NCI-H1694 (cell line): ENCODE measurements around the gene KCNAB1.
"Not testable (repeated sequence)": the region's sequence is repeated elsewhere in the genome, so short reads cannot be mapped to it uniquely, and the experiment has no call there.

Source experiments
- DNase-seq: peaks from one replicate; lab custom pipeline; 2025; lab: John Stamatoyannopoulos, UW

KCNAB1 gene

DNA sequence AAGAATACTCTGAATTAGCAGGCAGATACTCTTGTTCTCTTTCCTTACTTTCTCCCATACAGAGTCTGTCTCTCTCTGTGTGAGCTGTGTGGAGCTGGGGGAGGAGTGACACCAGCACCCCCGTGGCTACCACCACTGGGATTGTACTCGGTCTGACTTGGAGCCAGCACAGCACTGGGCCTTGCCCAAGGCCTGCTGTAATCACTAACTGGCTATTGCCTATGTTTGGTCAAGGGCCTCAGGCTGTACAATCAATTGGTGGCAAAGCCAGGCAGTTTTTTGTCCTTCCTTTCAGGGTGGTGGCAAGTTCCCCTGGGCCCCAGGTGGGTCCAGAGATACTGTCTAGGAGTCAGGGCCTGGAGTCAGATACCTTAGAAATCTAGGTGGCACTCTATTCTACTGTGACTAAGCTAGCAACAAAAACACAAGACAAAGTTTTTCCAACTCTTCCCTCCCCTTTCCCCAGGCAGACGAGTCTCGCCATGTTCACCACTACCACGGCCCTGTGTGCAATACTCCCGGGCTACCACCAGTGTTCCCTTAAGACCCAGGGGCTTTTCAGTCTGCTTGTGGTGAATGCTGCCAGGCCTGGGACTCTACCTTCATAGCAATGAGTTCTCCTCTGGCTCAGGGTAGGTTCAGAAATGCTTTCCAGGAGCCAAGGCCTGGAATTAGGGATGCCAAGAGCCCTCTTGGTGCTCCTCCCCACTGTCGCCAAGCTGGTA lies 151.8 kb downstream of the KCNAB1 start:
- DNase-seq = no peak

- no peak for DNase-seq
These were observed 152.8 kb downstream of the KCNAB1 start for GRCh38 chr3:156273111-156273694.

DNA sequence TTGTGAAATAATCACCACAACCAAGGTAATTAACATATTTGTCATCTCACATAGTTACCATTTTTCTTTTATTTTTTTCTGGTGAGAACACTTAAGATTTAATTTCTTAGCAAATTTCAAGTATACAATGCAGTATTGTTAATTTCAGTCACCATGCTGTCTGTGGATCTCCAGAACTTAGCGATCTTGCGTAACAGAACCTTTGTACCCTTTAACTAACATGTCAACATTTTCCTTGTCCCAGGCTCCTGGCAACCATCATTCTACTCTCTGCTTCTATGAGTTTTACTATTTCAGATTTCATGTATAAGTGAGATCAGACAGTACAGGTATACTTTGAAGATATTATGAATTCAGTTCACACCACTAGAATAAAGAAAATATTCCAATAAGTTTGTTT lies 154.4 kb downstream of the KCNAB1 start:
- no peak for DNase-seq

DNA sequence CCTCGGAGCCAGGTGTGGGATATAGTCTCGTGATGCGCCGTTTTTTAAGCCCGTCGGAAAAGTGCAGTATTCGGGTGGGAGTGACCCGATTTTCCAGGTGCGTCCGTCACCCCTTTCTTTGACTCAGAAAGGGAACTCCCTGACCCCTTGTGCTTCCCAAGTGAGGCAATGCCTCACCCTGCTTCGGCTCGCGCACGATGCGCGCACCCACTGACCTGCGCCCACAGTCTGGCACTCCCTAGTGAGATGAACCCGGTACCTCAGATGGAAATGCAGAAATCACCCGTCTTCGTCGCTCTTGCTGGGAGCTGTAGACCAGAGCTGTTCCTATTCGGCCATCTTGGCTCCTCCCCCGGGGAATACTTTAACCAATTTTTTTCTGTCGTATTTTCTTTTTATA lies 164.3 kb downstream of the KCNAB1 start:
- DNase-seq = not testable (repeated sequence)

- DNase-seq = no peak
These were observed 165.2 kb downstream of the KCNAB1 start for GRCh38 chr3:156285626-156286025.

GRCh38 chr3:156290924-156291271 lies 170.5 kb downstream of the KCNAB1 start:
- no peak for DNase-seq

DNA sequence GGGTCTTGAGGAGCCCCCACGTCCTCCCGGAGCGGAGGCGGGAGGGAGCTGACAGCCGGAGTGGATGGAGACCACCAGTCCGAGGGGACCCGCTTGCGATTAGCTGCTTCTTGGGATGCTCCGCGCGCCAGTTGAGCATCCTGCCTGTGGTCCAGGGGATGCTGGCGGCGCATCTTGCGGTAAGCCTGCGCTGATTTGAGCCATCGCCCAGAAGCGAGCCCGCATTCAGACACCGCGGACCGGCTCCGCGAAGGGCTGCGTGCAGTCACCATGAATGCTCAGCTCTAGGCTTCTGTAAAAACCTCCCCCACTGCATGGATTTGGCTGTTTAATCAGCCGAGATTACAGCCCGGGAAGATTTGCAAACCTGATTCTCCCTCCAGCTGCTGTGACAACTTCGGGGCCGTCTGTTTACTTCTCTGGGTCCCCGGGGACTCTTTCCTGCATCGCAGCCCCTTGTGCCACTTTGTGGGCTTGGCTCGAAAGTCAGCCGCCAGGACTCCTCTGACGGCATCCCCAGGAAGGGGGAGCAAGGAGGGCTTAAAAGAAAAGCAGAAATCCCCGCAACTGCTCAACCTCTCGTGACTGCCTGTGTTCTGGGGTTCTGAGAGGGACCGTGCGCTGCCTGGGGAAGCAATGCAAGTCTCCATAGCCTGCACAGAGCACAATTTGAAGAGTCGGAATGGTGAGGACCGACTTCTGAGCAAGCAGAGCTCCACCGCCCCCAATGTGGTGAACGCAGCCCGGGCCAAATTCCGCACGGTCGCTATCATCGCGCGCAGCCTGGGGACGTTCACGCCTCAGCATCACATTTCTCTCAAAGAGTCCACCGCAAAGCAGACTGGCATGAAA lies 171.1 kb downstream of the KCNAB1 start:
- DNase-seq = peak; percentile 43

DNA sequence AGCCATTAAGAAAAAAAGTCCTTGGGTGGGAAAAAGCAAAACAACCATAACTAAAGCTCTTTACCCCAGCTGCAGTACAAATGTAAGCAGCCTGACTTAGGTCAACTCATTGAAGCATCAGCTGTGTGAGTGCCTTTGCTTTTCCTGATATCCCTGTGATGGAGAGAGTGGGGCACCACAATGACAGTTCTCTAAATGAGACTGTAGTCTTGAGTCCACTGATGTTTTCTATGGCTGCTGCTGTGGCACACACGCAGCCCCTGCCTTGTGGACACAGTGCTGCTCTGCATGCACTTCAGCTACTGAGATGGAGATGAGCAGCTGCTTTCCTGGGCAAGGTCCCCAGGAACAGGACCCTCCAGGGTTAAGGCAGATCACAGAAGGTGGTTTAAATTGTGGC lies 173.2 kb downstream of the KCNAB1 start:
- DNase-seq = no peak

DNA sequence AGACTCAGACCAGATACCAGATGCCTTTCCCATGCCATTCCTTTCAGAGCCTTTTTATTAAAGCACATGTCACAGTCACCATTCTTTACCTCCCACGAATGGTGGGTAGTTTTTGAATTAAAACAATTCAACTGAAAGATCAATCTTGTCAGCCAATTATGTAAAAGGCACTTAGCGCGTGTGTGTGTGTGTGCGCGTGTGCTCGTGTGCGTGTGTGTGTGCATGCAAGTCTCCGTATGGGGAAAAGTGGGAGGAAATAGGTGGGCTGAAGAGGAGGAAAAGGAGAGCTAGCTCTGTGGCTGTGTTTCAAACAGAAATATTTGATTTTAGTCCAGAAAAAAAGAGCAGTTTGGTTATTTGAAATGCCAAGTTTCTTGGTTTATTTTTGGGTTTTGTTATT lies 177.2 kb downstream of the KCNAB1 start:
- DNase-seq = no peak

GRCh38 chr3:156298014-156298413 lies 177.6 kb downstream of the KCNAB1 start:
- no peak for DNase-seq

- DNase-seq = no peak
These were observed 178.6 kb downstream of the KCNAB1 start for GRCh38 chr3:156298938-156299337.

DNA sequence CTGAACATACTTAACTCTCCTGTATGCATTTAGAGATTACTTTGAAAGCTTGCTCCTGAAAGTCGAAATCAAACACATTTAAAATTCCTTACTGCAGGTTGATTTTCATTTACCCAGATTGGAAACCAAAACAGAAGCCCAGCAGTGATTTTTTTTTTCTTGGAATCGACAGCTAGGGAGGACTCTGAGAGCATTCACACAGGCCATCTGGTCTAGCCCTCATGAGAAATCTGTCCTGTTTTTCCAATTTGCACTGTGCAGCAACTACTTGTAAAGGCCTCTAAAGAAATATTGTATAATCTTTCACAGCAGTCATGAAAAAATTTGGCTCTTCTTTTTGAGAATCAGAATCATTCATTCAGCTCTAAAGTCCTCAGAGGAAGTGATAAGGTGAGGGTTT lies 179.2 kb downstream of the KCNAB1 start:
- peak; percentile 41 for DNase-seq

DNA sequence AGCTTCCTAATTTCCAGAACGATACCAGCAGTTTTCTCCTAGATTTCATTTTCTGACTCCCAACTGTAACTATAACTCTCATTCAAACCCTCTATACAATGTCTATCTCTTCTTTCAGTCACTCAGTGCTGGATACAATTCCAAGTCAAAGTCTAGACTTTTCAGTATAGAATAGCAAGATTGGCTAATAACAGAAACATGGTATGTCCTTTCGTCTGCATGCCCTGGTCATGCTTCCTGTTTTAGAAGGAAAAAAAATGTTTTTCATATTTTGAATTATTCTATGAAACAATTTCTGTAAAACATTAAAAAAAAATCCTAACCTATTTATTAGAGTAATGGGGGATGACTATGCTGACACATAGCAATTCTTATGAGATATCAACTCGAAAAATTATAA lies 180.0 kb downstream of the KCNAB1 start:
- no peak for DNase-seq

- DNase-seq = no peak
These were observed 180.8 kb downstream of the KCNAB1 start for GRCh38 chr3:156300929-156301840.

GRCh38 chr3:156303001-156303707 lies 182.8 kb downstream of the KCNAB1 start:
- no peak for DNase-seq

GRCh38 chr3:156304406-156304805 lies 184.0 kb downstream of the KCNAB1 start:
- no peak for DNase-seq

DNA sequence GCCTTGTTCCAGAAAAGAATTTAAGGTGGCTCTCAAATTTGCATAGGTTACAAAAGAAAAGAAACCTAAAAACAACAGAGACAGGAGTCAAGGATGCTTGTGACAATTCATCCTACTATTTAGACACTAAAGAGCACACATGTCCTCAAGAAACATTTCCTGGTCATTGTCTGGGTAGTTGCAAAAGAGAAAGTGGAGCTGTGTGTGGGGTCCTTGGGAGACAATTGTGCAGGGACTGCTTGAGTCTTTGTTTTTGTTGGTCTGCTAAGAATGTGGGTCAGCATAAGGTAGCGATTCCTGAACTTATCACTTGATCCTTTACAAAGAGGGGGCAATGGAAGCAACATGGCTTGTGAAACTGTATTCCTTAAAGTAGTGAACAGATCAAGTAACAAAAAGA lies 185.3 kb downstream of the KCNAB1 start:
- DNase-seq = no peak

GRCh38 chr3:156307704-156308103 lies 187.3 kb downstream of the KCNAB1 start:
- no peak for DNase-seq

GRCh38 chr3:156311431-156311830 lies 191.1 kb downstream of the KCNAB1 start:
- DNase-seq = no peak

DNA sequence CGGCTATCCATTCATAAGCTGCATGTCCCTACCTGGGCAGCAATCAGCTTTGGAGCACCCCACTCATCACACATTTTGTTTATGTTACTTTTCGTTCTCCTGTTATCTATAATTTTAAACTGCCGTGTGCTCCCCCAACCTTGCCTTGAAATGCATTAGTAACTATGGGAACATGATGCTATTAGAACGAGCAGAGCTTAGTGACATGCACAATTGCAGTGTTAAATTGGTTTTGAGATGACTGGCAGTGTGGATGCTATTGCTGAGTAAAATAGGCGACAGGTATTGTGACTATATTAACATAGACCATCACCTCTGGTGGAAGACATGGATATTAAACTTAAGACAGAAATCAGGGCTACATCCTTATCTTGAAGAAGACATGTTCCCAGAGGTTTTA lies 191.6 kb downstream of the KCNAB1 start:
- no peak for DNase-seq

DNA sequence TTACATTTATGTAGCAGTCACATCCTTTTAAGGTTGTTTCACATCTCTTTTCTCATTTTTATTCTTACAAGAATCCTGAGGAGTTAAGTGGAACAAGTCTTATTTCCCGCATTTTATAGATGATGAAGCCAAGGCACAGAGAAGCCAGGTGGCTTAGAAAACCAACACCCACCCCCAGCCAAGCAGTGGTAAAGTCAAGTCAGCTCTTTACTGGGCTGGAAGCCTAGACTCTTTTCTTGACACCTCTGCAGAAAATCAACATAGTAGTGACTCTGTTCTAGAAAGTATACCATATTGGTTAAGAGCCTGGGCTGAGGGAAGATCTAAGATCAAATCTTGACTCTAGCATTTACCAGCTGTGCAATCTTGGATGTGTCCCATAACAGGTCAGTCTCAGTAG lies 195.7 kb downstream of the KCNAB1 start:
- no peak for DNase-seq
